HL-60 (cell line): ENCODE results near the gene KCNJ9.

ENCODE experiments used
- DNase-seq, 2 experiments: peaks; one replicate each; pipeline ENCODE4 v3.0.0-alpha.2; 2010 to 2020; ENCODE audit warnings: low read depth in 1 of 2, low spot score in 1 of 2
- H3K27ac ChIP-seq: fragments of 250-450 bp; sonication (Bioruptor Pico); replicated peaks from 2 replicates; pipeline ENCODE4 v1.5.1; 2020; ENCODE audit warnings: mild to moderate bottlenecking, moderate library complexity
- H3K27me3 ChIP-seq: fragments of 250-450 bp; sonication (Bioruptor Pico); 2 replicates; pipeline ENCODE4 v1.5.1; 2021; ENCODE audit warnings: mild to moderate bottlenecking, moderate library complexity; ENCODE audit not compliant: insufficient read depth, poor library complexity, severe bottlenecking
- H3K4me3 ChIP-seq: replicated peaks from 2 replicates; pipeline ENCODE4 v1.5.1; 2011; ENCODE audit warnings: mild to moderate bottlenecking, control low read depth, low read length; ENCODE audit not compliant: insufficient read depth
- CTCF ChIP-seq: IDR thresholded peaks from one replicate; pipeline ENCODE4 v1.5.1; 2011; ENCODE audit warnings: low read length, control low read depth, inconsistent platforms; ENCODE audit not compliant: insufficient read depth
- GABPA ChIP-seq: IDR thresholded peaks from 2 replicates; pipeline ENCODE4 v1.6.1; 2012; ENCODE audit warnings: low read depth
- POLR2AphosphoS5 ChIP-seq: IDR thresholded peaks from 2 replicates; pipeline ENCODE4 v1.6.1; 2012; ENCODE audit warnings: low read depth
- REST ChIP-seq: IDR thresholded peaks from 2 replicates; pipeline ENCODE4 v1.6.1; 2012; ENCODE audit warnings: low read depth; ENCODE audit not compliant: insufficient replicate concordance
- SPI1 ChIP-seq: IDR thresholded peaks from 2 replicates; pipeline ENCODE4 v1.6.1; 2012; ENCODE audit warnings: low read depth, mild to moderate bottlenecking, borderline replicate concordance

KCNJ9 gene

DNA sequence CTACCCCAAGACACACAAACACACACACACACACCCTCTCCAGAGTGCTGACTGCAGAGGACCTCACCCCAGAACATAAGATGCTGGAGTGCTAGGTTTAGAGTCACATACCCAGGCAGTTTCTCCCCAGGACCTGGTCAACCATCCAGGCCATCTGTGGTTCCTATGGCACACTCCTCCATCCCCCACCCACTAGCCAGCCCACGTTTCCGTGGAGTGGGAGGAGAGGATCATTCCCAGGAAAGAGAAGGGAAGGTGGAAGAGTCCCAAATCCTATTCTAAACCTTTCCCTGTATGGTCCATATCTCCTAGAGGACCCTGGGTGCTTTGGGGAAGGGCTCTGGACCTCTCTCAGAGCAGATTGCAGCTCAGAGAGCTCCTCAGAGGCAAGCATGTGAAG, 1.1 kb downstream of the KCNJ9 start:
- Histone ChIP-seq H3K4me3 (no peak overlapping the region), H3K27ac (no peak overlapping the region), H3K27me3 (peaks cover 33% of the 10 kb centered on the region)
- DNase-seq, result no peak
- no peak for TF ChIP-seq POLR2AphosphoS5
- TF ChIP-seq REST, result no peak
- no peak for TF ChIP-seq GABPA
- no peak for TF ChIP-seq CTCF
- no peak for TF ChIP-seq SPI1

GRCh38 chr1:160082926-160083325, 1.6 kb downstream of the KCNJ9 start:
- Histone ChIP-seq H3K4me3 (no peak overlapping the region), H3K27me3 (peaks cover 33% of the 10 kb centered on the region), H3K27ac (no peak overlapping the region)
- DNase-seq, result no peak
- TF ChIP-seq POLR2AphosphoS5 (no peak), SPI1 (no peak), GABPA (no peak), CTCF (no peak), REST (no peak)

DNA sequence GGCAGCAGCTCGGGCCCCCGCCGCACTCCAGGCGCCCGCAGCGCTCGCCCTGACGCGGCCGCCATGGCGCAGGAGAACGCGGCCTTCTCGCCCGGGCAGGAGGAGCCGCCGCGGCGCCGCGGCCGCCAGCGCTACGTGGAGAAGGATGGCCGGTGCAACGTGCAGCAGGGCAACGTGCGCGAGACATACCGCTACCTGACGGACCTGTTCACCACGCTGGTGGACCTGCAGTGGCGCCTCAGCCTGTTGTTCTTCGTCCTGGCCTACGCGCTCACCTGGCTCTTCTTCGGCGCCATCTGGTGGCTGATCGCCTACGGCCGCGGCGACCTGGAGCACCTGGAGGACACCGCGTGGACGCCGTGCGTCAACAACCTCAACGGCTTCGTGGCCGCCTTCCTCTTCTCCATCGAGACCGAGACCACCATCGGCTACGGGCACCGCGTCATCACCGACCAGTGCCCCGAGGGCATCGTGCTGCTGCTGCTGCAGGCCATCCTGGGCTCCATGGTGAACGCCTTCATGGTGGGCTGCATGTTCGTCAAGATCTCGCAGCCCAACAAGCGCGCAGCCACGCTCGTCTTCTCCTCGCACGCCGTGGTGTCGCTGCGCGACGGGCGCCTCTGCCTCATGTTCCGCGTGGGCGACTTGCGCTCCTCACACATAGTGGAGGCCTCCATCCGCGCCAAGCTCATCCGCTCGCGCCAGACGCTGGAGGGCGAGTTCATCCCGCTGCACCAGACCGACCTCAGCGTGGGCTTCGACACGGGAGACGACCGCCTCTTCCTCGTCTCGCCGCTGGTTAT, 2.8 kb downstream of the KCNJ9 start:
- peak overlapping the region; percentile 36 for H3K4me3 ChIP-seq

More for the DNA sequence above, 2.8 kb downstream of the KCNJ9 start:
- H3K27ac ChIP-seq, result no peak overlapping the region
- peaks cover 33% of the 10 kb centered on the region for H3K27me3 ChIP-seq
- peak; percentile 48 for TF ChIP-seq CTCF
- TF ChIP-seq REST, result no peak
- peak; percentile 41 to 51 for DNase-seq
